HG03558 (cell line): Measurements from ENCODE around the gene RHOJ.
"Not testable (repeated sequence)": the region's sequence is repeated elsewhere in the genome, so short reads cannot be mapped to it uniquely, and the experiment has no call there.

Experiments
- ATAC-seq: cut with Tn5 transposase; IDR thresholded peaks from one replicate; pipeline ENCODE4 v1.9.1; 2021; ENCODE audit warnings: moderate number of reproducible peaks; ENCODE audit not compliant: unreplicated experiment; ENCODE audit errors: extremely low read depth

The RHOJ gene

GRCh38 chr14:63204407-63205043 lies at the start of gene RHOJ:
Gene RHOJ (plus strand): TSS chr14:63204443. CDS start chr14:63204870, 427 bp downstream.
- no peak for ATAC-seq

GRCh38 chr14:63155511-63156185 lies 48.6 kb upstream of the RHOJ start:
- no peak for ATAC-seq

GRCh38 chr14:63157195-63157594 lies 47.0 kb upstream of the RHOJ start:
- ATAC-seq = no peak

GRCh38 chr14:63163306-63163705 lies 40.9 kb upstream of the RHOJ start:
- no peak for ATAC-seq

GRCh38 chr14:63164108-63164683 lies 40.0 kb upstream of the RHOJ start:
- ATAC-seq = no peak

- ATAC-seq = not testable (repeated sequence)
Observed at GRCh38 chr14:63165267-63165666, 39.0 kb upstream of the RHOJ start.

GRCh38 chr14:63167044-63167443 lies 37.2 kb upstream of the RHOJ start:
- ATAC-seq = no peak

GRCh38 chr14:63174760-63175191 lies 29.5 kb upstream of the RHOJ start:
- no peak for ATAC-seq

- ATAC-seq = no peak
Observed at GRCh38 chr14:63175531-63175930, 28.7 kb upstream of the RHOJ start.

GRCh38 chr14:63178912-63179311 lies 25.3 kb upstream of the RHOJ start:
- no peak for ATAC-seq

GRCh38 chr14:63179383-63179782 lies 24.9 kb upstream of the RHOJ start:
- ATAC-seq = no peak

GRCh38 chr14:63180011-63180410 lies 24.2 kb upstream of the RHOJ start:
- ATAC-seq = no peak

- ATAC-seq = no peak
Observed at GRCh38 chr14:63182968-63183367, 21.3 kb upstream of the RHOJ start.

GRCh38 chr14:63186453-63186852 lies 17.8 kb upstream of the RHOJ start:
- ATAC-seq = no peak

- no peak for ATAC-seq
Observed at GRCh38 chr14:63191211-63191610, 13.0 kb upstream of the RHOJ start.

- ATAC-seq = no peak
Observed at GRCh38 chr14:63192085-63192484, 12.2 kb upstream of the RHOJ start.

GRCh38 chr14:63193236-63193635 lies 11.0 kb upstream of the RHOJ start:
- ATAC-seq = no peak

GRCh38 chr14:63200035-63200740 lies 4.1 kb upstream of the RHOJ start:
- no peak for ATAC-seq

- ATAC-seq = no peak
Observed at GRCh38 chr14:63200767-63201166, 3.5 kb upstream of the RHOJ start.

- no peak for ATAC-seq
Observed at GRCh38 chr14:63203015-63203414, 1.2 kb upstream of the RHOJ start.
